Testis (tissue), 3 donors: Measurements from ENCODE around the gene ANKRD34B. TPM values are rescaled to one million over a fixed set of nuclear protein-coding genes. Genes with fewer than 3 reads are reported as not detected.

ENCODE experiments used
- DNase-seq: peaks from one replicate; pipeline ENCODE4 v3.0.0-alpha.2; 2019
- H3K27ac ChIP-seq, 2 donors: fragments of 200-600 bp; sonication (generic); one replicate each; pipeline ENCODE4 v1.5.1; 2019
- H3K27me3 ChIP-seq: fragments of 200-600 bp; sonication (generic); one replicate; pipeline ENCODE4 v1.5.1; 2019
- H3K36me3 ChIP-seq: fragments of 200-600 bp; sonication (generic); one replicate; pipeline ENCODE4 v1.5.1; 2017; ENCODE audit warnings: low read depth; ENCODE audit errors: missing control alignments
- H3K4me1 ChIP-seq: fragments of 200-600 bp; sonication (generic); one replicate; pipeline ENCODE4 v1.5.1; 2019
- H3K4me3 ChIP-seq, 2 donors: fragments of 200-600 bp; sonication (generic); one replicate each; pipeline ENCODE4 v1.5.1; 2017 to 2019
- H3K9me3 ChIP-seq: fragments of 200-600 bp; sonication (generic); one replicate; pipeline ENCODE4 v1.5.1; 2017
- CTCF ChIP-seq, 3 experiments: fragments of 450-650 bp in 2 of 3; fragments of 200-600 bp in 1 of 3; sonication (generic) in 1 of 3; IDR thresholded peaks; one replicate each; pipeline ENCODE4 v1.5.1; 2016 to 2019; ENCODE audit warnings: antibody characterized with exemption in 3 of 3, mild to moderate bottlenecking in 2 of 3, moderate library complexity in 1 of 3
- POLR2A ChIP-seq: fragments of 450-650 bp; IDR thresholded peaks from one replicate; pipeline ENCODE4 v1.6.1; 2017; ENCODE audit warnings: antibody characterized with exemption, mild to moderate bottlenecking, moderate library complexity
- WGBS, 2 donors: methylation state at CpG; one replicate each; pipeline ENCODE4 v1.1.5; 2018; 5-methylcytosine and 5-hydroxymethylcytosine counted together
- intact Hi-C: fragments of 100-400 bp; cut with DNase I; formaldehyde crosslinking; loops from one replicate; pipeline ENCODE4 v1.15.1; 2023; ENCODE audit warnings: low total_unique reads
- polyA plus RNA-seq: library from polyadenylated mRNA; stranded (reverse); fragments of 350-450 nt; fragmentation: Illumina TruSeq; extraction: RNeasy Lipid Tissue Mini Kit (QIAGEN cat#74804); gene quantifications from one replicate; pipeline ENCODE4 v1.2.3, GENCODE V29; 2014; ENCODE audit warnings: low read depth, low replicate concordance; ENCODE audit not compliant: insufficient read depth
- total RNA-seq, 2 donors: library from RNA; depleted of rRNA; stranded (reverse); fragments of >200 nt; gene quantifications; one replicate each; pipeline ENCODE4 v1.2.3, GENCODE V29; 2016

Gene ANKRD34B
- total and polyA plus RNA-seq, 3 donors from 2014 or later: 0.12 to 0.34 (median 0.16) TPM

DNA sequence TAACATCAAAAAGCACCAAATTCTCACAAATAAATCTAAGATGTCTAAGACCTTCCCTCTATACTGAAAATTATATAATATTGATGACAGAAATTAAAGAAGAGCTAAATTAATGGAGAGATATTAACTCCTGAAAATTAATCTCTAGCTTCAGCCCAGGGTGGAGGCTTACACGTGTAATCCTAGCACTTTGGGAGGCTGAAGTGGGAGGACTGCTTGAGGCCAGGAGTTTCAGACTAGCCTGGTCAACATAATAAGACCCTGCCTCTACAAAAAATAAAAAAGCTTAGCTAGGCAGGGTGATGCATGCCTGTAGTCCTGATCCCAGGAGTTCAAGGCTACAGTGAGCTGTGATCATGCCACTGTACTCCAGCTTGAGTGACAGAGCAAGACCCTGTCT lies 39.6 kb upstream of the ANKRD34B start:
- intact Hi-C loops: no loop called here
- no peak for DNase-seq
- TF ChIP-seq POLR2A: no peak
- no peak for TF ChIP-seq CTCF (IDR thresholded peaks at IDR 0.05)
- no peaks in the 10 kb centered on the region for H3K36me3 ChIP-seq
- 74 to 83% methylated on average over 1 of the region's 1 CpG for WGBS, 2 donors
- H3K27me3 ChIP-seq: no peaks in the 10 kb centered on the region
- H3K4me1 ChIP-seq: no peaks in the 10 kb centered on the region
- H3K4me3 ChIP-seq: no peak overlapping the region
- H3K27ac ChIP-seq: no peak overlapping the region
- H3K9me3 ChIP-seq: no peaks in the 10 kb centered on the region

DNA sequence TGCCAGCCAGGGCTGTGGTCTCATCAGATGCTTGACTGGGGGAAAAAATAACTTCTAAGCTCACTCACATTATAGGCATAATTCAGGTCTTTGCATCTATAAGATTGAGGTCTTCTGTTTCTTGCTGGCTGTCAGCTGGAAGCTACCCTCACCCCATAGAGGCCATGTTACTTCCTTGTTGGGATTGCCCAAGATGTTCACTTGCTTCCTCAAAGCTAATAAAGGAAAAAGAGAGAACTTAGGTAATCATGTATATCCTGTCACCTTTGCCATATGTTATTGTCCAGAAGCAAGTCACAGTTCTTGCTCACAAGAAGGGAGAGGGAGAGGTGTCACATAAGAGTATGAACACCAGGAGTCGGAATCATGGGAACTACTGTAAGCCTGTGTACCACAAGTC lies 38.7 kb upstream of the ANKRD34B start:
- Histone ChIP-seq H3K4me1 (no peaks in the 10 kb centered on the region), H3K4me3 (no peak overlapping the region), H3K9me3 (no peaks in the 10 kb centered on the region), H3K36me3 (no peaks in the 10 kb centered on the region), H3K27me3 (no peaks in the 10 kb centered on the region), H3K27ac (no peak overlapping the region)
- intact Hi-C loops: no loop called here
- no peak for DNase-seq
- 95 to 100% methylated on average over 1 of the region's 1 CpG for WGBS, 2 donors
- TF ChIP-seq POLR2A: no peak
- no peak for TF ChIP-seq CTCF (IDR thresholded peaks at IDR 0.05)

- TF ChIP-seq CTCF (IDR thresholded peaks at IDR 0.05): no peak
- TF ChIP-seq POLR2A: no peak
- Histone ChIP-seq H3K27me3 (no peaks in the 10 kb centered on the region), H3K36me3 (no peaks in the 10 kb centered on the region), H3K4me1 (no peaks in the 10 kb centered on the region), H3K4me3 (no peak overlapping the region), H3K27ac (no peak overlapping the region), H3K9me3 (no peaks in the 10 kb centered on the region)
- no peak for DNase-seq
- intact Hi-C loops: no loop called here
These were observed 37.8 kb upstream of the ANKRD34B start for GRCh38 chr5:80607832-80608231.

DNA sequence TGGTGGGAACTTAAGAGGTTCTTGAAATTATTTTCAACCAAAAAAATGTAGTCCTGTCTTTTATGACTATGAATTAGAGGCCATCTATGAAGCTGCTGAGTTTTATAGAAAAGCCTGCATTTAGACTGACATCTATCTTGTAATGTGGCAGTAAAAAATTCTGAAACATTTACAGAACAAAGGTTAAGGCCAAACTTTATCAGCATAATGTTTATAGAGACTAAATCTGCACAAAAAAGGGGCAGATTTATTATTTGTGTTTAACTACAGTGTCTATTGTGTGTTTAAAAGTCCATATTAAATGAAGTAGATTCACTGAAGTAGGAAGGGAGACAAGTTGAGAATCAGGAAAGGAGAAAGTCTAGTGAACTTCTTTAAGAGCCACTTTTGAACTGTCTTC lies 37.3 kb upstream of the ANKRD34B start:
- intact Hi-C loops: no loop called here
- no peaks in the 10 kb centered on the region for H3K27me3 ChIP-seq

More for the DNA sequence above, 37.3 kb upstream of the ANKRD34B start:
- Histone ChIP-seq H3K9me3 (no peaks in the 10 kb centered on the region), H3K4me3 (no peak overlapping the region), H3K4me1 (no peaks in the 10 kb centered on the region), H3K27ac (no peak overlapping the region), H3K36me3 (no peaks in the 10 kb centered on the region)
- no peak for DNase-seq
- TF ChIP-seq POLR2A: no peak
- no peak for TF ChIP-seq CTCF (IDR thresholded peaks at IDR 0.05)
